GM21723 (cell line): ENCODE data around the gene TGM1.
A peak's percentile ranks its signal among the peaks of the same experiment; 100 is the strongest.

Source experiments
- ATAC-seq: cut with Tn5 transposase; IDR thresholded peaks from one replicate; pipeline ENCODE4 v1.9.1; 2021; ENCODE audit warnings: mild to moderate bottlenecking, moderate library complexity; ENCODE audit not compliant: unreplicated experiment

TGM1 gene

GRCh38 chr14:24271134-24271833, 8.3 kb upstream of the TGM1 start, which contains the start of gene RABGGTA:
TSS of gene RABGGTA (minus strand) at chr14:24271597. CDS start at chr14:24271115, 482 bp downstream.
- ATAC-seq, result peak; percentile 83

DNA sequence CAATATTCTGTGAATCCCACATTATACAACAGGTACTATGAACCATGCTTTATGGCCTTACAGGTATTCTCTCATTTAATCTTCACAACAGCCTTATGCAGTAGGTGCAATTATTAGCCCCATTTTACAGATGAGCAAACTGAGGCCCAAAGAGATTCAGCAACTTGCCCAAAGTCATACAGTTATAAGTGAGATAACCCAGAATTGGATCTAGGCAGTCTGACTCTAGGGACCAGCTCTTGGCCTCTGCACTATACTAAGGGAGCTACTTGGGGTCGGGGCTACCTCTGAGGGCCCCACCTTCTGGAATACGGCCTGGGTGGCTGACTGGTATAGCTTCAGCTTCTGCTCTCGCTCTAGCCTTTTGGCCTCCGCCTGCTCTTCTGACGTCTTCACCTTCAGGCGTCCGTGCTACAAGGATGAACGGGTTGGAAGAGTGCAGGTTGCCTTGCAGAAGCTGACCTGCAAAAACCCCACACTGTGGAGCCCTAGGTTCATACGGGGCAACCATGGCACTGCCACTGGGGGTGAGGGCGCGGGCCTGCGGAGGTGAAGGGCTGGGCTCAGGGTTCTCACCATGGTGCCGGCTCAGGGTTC, 7.7 kb upstream of the TGM1 start:
- ATAC-seq, result peak; percentile 1

GRCh38 chr14:24269910-24270536, 7.0 kb upstream of the TGM1 start:
- ATAC-seq, result no peak

GRCh38 chr14:24269368-24269767, 6.4 kb upstream of the TGM1 start:
- no peak for ATAC-seq

DNA sequence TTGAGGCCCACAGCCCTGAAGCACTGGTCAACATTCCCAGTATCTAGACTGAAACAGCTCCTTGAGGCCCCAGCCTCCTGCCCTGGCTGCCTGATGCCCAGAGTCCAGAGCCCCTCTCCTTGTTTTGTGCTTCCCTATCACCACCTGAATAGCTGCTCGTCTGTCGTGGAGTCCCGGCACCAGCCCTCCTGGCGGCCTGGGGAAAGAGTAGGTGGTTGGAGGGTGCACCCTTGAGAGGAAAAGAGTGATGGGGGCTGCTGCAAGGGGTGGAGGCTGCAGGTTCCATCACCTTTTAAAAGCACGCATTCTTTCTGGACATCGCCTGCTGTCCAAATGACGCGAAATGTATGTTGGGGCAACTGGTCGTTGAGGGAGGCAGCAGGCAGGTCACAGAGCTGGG, 5.2 kb upstream of the TGM1 start:
- no peak for ATAC-seq

GRCh38 chr14:24267516-24267915, 4.5 kb upstream of the TGM1 start:
- no peak for ATAC-seq

DNA sequence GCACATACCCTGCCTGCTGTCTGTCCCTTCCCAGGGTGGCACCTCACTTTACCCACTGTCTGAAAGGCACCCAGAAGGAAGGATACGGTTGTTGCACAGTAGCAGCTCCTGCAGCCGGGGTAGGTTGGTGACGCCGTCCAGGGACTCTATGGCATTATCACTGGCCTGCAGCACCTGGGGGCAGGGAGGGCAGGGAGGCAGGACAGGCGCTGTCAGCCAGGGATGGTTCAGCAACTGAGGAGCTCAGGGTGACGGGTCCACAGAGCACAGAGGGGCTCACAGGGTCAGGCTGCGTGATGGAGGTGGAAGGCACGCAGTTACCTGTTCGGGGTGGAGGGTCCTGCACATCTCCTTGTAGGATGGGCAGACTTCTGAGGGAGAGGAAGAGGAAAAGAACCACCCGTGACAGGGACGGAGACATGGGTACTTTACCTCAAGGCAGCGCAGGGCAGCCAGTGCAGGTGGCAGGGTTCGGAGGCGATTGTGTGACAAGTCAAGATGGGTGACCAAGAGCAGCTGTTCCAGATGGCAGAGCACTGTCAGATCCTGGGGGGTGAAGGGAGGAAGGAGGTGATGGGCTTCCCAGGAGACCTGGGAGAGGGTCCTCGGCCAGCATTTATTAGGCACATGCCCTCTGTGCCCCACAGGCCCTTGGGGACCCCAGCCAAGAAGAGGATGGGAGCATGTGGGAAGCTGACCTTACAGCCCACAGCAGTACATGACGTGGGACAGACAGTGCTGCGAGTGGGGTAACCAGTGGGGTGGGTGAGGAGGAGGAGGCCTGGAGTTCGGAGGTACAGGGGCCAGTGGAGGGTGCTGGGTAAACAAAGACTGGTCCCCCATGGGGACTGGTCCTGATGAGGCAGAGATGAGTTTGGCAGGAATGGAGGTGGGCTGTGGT, 3.6 kb upstream of the TGM1 start:
- no peak for ATAC-seq

DNA sequence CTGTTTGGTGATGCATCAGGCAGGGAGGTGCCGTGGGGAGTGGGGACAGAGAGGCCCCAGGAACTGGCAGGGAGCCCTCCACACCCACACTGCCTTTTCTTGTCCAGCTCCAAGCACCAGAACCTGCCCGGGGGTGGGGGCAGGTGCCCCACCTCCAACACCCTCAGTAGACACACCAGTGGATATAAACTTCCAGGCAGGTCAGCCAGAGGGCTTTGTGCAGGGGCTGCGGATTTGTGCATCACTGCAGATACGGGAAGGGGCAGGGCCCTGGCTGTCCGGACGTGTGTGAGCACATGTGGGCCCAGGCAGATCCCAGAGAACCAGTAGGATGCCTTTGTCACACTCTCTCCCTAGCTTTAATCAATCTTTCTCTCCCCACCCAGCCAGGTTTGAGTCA, 1.3 kb upstream of the TGM1 start:
- no peak for ATAC-seq

- no peak for ATAC-seq
Measured at GRCh38 chr14:24263848-24264247, 871 bp upstream of the TGM1 start.

GRCh38 chr14:24261969-24262327, 1.0 kb downstream of the TGM1 start:
- ATAC-seq, result no peak

DNA sequence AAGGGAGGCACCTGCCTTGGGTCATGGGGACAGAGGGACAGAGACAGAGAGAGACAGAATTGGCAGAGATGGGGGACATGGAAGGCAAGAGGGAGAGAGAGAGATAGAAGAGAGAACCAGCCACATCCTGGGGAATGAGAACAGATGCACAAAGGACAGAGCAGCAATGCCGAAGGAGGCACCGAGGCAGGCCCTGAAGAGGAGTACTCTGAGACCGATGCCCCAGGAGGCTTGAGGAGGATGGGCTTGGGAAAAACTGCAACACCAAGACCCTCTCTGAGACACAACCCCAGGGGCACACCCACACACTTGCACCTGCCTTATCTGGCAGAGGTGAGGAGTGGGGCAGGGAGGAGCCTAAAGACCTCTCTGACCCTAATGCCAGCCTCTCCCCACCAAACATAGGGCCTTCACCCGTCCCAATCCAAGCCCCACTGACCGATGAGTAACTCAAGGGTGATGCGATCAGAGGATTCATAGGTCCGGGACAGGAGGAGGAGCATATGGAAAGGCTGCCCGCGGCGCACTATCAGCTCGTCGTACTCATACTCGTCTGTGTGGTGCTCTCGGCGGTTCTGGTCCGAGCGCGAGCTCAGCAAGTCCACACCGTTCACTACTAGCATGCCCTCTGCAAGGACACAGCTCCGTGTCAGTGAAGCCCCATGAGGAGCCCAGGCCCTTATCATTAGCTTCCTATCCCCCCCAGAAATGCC, 1.6 kb downstream of the TGM1 start:
- ATAC-seq, result no peak

- ATAC-seq, result no peak
Measured at GRCh38 chr14:24260780-24261157, 2.2 kb downstream of the TGM1 start.

GRCh38 chr14:24260026-24260779, 2.8 kb downstream of the TGM1 start:
- no peak for ATAC-seq

GRCh38 chr14:24259282-24260025, 3.5 kb downstream of the TGM1 start:
- no peak for ATAC-seq

DNA sequence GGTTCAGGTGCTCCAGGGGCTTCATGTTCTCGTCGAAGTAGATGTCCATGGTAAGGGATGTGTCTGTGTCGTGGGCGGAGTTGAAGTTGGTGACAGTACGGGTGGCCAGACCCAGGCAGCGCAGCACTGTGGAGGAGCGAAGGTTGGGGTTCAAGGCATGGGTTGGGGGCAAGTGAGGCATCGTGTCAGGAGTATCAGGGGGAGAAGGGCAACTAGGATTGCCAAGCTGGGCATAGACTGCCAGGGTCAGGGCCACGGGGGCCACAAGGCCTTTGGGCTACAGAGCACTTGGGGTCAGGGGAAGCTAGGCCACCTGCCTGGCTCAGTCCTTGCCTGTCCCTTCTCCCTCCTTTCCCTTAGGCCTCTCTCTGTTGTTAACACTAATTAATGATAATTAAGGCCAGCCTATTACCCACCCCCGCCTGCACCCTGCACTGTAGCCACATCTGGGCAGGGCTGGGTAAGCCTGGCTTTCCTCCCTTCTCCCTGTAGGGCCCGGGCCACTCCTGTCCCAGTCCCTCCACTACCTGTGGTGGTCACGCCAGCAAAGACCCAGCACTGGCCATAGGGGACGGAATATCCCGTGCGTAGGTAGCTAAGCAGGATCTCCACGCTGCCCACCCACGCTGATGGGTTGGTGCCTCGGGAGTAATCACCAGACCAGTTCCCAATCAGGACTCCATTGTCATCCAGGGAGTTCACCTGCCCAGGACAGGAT, 4.3 kb downstream of the TGM1 start:
- no peak for ATAC-seq

DNA sequence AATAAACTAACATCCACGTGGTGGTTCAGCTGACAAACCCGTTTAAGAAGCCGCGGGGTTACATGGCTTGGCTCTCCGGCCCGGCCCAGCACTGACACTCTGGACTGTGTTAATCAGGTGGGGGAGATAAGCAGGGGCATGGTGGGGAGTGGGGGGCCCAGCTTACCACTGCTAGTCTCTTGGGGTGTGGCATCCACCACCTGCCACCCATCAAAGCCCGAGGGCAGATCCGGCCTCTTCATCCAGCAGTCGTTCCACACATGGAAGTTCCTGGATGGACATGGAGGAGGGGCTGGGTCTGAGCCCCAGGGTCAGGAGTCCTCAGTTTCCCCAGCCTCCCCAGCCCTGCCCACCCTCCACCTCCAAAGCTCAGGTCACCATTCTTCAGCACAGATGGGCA, 4.9 kb downstream of the TGM1 start:
- no peak for ATAC-seq

- ATAC-seq, result no peak
Measured at GRCh38 chr14:24256960-24257359, 6.0 kb downstream of the TGM1 start.

- ATAC-seq, result no peak
Measured at GRCh38 chr14:24255931-24256711, 6.9 kb downstream of the TGM1 start.
